ENCODE measurements around the gene KLHDC3.

The KLHDC3 gene

GRCh38 chr6:42973926-42974325 lies 40.1 kb upstream of the KLHDC3 start:
- Histone ChIP-seq H3K27ac (ENCODE audit: low read depth, low read length) (no peak overlapping the region), H3K9ac (ENCODE audit: low read length in 5 of 5) (no peak overlapping the region), H3K9me3 (ENCODE audit: control insufficient read depth in 5 of 5, low read length in 5 of 5) (no peaks in the 10 kb centered on the region), H3K27me3 (ENCODE audit: control insufficient read depth in 5 of 5, insufficient read depth in 4 of 5, low read length in 5 of 5) (no peaks in the 10 kb centered on the region), H3K4me1 (ENCODE audit: control insufficient read depth in 5 of 5, insufficient read depth in 5 of 5, low read length in 5 of 5) (peaks cover 0 to 17% (median 14%) of the 10 kb centered on the region in 5 donors), H3K4me3 (ENCODE audit: low read depth in 1 of 5, low read length in 5 of 5) (no peak overlapping the region), H3K36me3 (ENCODE audit: control insufficient read depth in 5 of 5, insufficient read depth in 5 of 5, low read length in 5 of 5) (peaks cover 0 to 37% (median 13%) of the 10 kb centered on the region in 5 donors)

DNA sequence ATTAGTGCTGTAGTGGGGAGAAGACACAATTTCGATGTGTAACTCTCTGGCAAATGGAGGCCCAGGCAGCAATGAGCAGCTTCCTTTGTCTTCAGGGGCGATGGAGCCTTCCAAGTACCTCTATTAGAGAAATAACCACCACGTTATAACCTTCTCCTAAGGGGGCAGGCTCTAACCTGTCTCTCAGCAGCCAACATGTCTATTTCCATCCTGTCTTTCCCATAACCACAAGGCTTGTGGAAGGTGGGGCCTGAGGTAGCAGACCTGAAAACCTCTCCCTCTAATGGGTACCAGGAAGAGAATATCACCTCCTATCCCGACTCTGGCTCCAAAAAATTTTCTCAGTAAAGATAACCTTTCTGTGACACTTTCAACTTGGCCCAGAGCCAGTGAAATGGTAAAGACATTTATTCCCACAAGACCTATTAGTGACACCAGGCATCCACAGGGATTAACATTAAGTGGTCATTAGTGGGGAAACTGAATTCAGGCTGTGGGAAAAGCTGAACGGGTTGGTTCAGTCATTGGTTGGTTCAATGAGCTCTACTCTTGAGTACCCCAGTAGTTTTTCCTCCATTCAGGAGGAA lies 39.0 kb upstream of the KLHDC3 start:
- H3K9ac ChIP-seq (ENCODE audit: low read length in 5 of 5) = no peak overlapping the region
- no peak overlapping the region for H3K27ac ChIP-seq (ENCODE audit: low read depth, low read length)
- peaks cover 2 to 26% (median 22%) of the 10 kb centered on the region in 5 donors for H3K4me1 ChIP-seq (ENCODE audit: control insufficient read depth in 5 of 5, insufficient read depth in 5 of 5, low read length in 5 of 5)
- H3K4me3 ChIP-seq (ENCODE audit: low read depth in 1 of 5, low read length in 5 of 5) = no peak overlapping the region
- H3K36me3 ChIP-seq (ENCODE audit: control insufficient read depth in 5 of 5, insufficient read depth in 5 of 5, low read length in 5 of 5) = peaks cover 0 to 26% (median 7%) of the 10 kb centered on the region in 5 donors
- no peaks in the 10 kb centered on the region for H3K27me3 ChIP-seq (ENCODE audit: control insufficient read depth in 5 of 5, insufficient read depth in 4 of 5, low read length in 5 of 5)
- H3K9me3 ChIP-seq (ENCODE audit: control insufficient read depth in 5 of 5, low read length in 5 of 5) = no peaks in the 10 kb centered on the region

DNA sequence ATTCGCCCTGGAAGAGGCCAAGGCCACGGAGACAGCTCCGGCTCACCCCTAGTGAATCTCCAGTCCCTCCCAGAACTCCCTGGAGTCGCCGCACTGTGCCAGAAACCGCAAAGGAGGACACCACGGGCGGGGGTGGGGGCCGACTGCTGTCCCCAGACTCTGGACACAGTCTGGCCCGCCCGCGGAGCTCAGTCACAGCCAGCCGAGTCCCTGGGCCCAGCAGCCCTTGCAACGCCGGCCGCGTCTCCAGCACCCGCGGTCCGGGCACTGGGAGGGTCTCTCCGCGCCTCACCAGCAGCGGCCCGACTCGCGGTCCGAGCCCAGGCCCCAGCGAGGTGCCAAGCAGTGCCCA lies 35.6 kb upstream of the KLHDC3 start:
- H3K27ac ChIP-seq (ENCODE audit: low read depth, low read length) = peak overlapping the region; percentile 71
- no peaks in the 10 kb centered on the region for H3K9me3 ChIP-seq (ENCODE audit: control insufficient read depth in 5 of 5, low read length in 5 of 5)
- no peaks in the 10 kb centered on the region for H3K27me3 ChIP-seq (ENCODE audit: control insufficient read depth in 5 of 5, insufficient read depth in 4 of 5, low read length in 5 of 5)
- peak overlapping the region; percentile 70 to 97 (median 83) for H3K4me3 ChIP-seq (ENCODE audit: low read depth in 1 of 5, low read length in 5 of 5)
- peaks cover 2 to 27% (median 22%) of the 10 kb centered on the region in 5 donors for H3K4me1 ChIP-seq (ENCODE audit: control insufficient read depth in 5 of 5, insufficient read depth in 5 of 5, low read length in 5 of 5)
- H3K36me3 ChIP-seq (ENCODE audit: control insufficient read depth in 5 of 5, insufficient read depth in 5 of 5, low read length in 5 of 5) = peaks cover 0 to 11% (median 4%) of the 10 kb centered on the region in 5 donors
- H3K9ac ChIP-seq (ENCODE audit: low read length in 5 of 5) = peak overlapping the region; percentile 48 to 96 (median 88)

DNA sequence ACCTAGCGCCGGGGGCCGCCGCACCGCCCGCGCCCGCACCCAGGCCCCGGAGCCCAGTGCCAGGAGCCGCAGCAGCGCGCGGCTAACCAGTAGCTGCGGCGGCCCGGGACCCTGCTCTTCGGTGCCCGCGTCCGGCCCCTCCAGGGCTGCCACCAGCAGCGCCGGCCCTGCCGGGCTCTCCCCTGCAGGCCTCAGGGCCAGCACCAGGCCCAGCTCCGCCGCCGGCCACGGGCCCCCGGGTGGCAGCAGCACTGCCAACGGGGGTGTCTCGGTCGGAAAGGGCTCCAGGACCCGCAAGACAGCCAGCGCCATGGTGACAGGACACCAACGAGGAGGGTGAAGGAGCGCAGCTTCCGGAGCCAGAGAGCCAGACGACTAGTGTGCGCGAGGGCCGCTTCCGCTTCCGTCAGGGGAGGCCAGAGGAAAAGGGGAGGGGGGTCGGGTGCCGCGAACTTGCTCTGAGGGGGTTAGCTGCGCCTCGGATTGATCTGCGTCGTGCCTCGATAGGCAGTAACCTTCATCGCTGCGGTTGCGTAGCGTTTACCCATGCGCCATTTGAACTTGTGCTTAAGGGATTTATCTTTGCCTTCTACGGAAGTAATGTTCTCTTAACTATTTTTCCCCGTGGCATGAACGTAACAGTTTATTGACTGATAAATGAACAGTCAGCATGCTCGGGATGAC lies 35.1 kb upstream of the KLHDC3 start, which contains the start of gene PEX6:
PEX6 (minus strand) TSS at position 343 of the 684 bp plus-strand sequence; CDS start at position 312, 31 bp downstream.
- no peaks in the 10 kb centered on the region for H3K27me3 ChIP-seq (ENCODE audit: control insufficient read depth in 5 of 5, insufficient read depth in 4 of 5, low read length in 5 of 5)
- peaks cover 7 to 32% (median 27%) of the 10 kb centered on the region in 5 donors for H3K4me1 ChIP-seq (ENCODE audit: control insufficient read depth in 5 of 5, insufficient read depth in 5 of 5, low read length in 5 of 5)
- no peaks in the 10 kb centered on the region for H3K9me3 ChIP-seq (ENCODE audit: control insufficient read depth in 5 of 5, low read length in 5 of 5)
- peak within 1 kb of the TSS; percentile 48 to 96 (median 88) for H3K9ac ChIP-seq (ENCODE audit: low read length in 5 of 5)
- peak within 1 kb of the TSS; percentile 71 for H3K27ac ChIP-seq (ENCODE audit: low read depth, low read length)
- peak within 1 kb of the TSS; percentile 82 to 97 (median 86) for H3K4me3 ChIP-seq (ENCODE audit: low read depth in 1 of 5, low read length in 5 of 5)
- peaks cover 0 to 6% (median 3%) of the 10 kb centered on the region in 5 donors for H3K36me3 ChIP-seq (ENCODE audit: control insufficient read depth in 5 of 5, insufficient read depth in 5 of 5, low read length in 5 of 5)

DNA sequence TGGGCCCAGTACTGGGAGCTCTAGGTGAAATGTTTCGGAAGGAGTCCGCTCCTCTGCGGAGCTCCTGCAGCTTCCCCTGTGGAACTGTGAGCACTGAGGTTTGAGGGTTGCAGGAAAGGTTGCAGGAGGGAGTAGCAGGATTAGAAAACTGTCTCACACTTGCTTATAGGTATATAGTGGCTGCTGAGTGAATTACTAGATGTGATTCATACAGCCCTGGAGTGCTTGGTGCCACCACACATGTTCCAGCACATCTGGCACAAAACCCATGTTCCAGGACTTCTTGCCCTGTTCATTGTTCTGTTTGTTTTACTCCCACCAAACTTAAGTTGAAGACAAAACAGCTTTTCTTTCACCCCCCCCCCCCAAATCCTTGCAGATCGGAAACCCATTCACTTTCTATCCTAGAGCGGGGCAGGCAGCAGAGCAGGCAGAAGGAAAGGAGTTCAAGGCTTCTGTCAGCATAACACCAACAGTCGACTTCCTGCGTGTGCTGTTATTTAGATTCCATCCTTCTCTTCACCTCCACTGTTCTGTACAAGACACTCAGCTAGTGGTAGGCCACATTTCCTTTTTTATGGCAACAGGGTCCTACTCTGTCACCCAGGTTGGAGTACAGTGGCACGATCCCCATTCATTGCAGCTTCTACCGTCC lies 34.4 kb upstream of the KLHDC3 start:
- Histone ChIP-seq H3K36me3 (ENCODE audit: control insufficient read depth in 5 of 5, insufficient read depth in 5 of 5, low read length in 5 of 5) (peaks cover 0 to 4% (median 2%) of the 10 kb centered on the region in 5 donors), H3K9ac (ENCODE audit: low read length in 5 of 5) (peak overlapping the region; percentile 2 to 96 (median 88)), H3K4me1 (ENCODE audit: control insufficient read depth in 5 of 5, insufficient read depth in 5 of 5, low read length in 5 of 5) (peaks cover 8 to 34% (median 27%) of the 10 kb centered on the region in 5 donors), H3K9me3 (ENCODE audit: control insufficient read depth in 5 of 5, low read length in 5 of 5) (no peaks in the 10 kb centered on the region), H3K4me3 (ENCODE audit: low read depth in 1 of 5, low read length in 5 of 5) (peak overlapping the region; percentile 82 to 97 (median 86)), H3K27me3 (ENCODE audit: control insufficient read depth in 5 of 5, insufficient read depth in 4 of 5, low read length in 5 of 5) (no peaks in the 10 kb centered on the region), H3K27ac (ENCODE audit: low read depth, low read length) (peak overlapping the region; percentile 71)

- no peak overlapping the region for H3K27ac ChIP-seq (ENCODE audit: low read depth, low read length)
- H3K36me3 ChIP-seq (ENCODE audit: control insufficient read depth in 5 of 5, insufficient read depth in 5 of 5, low read length in 5 of 5) = no peaks in the 10 kb centered on the region
- H3K9ac ChIP-seq (ENCODE audit: low read length in 5 of 5) = no peak overlapping the region
- no peak overlapping the region for H3K4me3 ChIP-seq (ENCODE audit: low read depth in 1 of 5, low read length in 5 of 5)
- peaks cover 15 to 52% (median 45%) of the 10 kb centered on the region in 5 donors for H3K4me1 ChIP-seq (ENCODE audit: control insufficient read depth in 5 of 5, insufficient read depth in 5 of 5, low read length in 5 of 5)
- H3K27me3 ChIP-seq (ENCODE audit: control insufficient read depth in 5 of 5, insufficient read depth in 4 of 5, low read length in 5 of 5) = no peaks in the 10 kb centered on the region
- no peaks in the 10 kb centered on the region for H3K9me3 ChIP-seq (ENCODE audit: control insufficient read depth in 5 of 5, low read length in 5 of 5)
Measured at GRCh38 chr6:42981836-42982235, 32.2 kb upstream of the KLHDC3 start.

- Histone ChIP-seq H3K4me3 (ENCODE audit: low read depth in 1 of 5, low read length in 5 of 5) (peak within 1 kb of the TSS; percentile 72 to 86 (median 85)), H3K9me3 (ENCODE audit: control insufficient read depth in 5 of 5, low read length in 5 of 5) (no peaks in the 10 kb centered on the region), H3K27me3 (ENCODE audit: control insufficient read depth in 5 of 5, insufficient read depth in 4 of 5, low read length in 5 of 5) (no peaks in the 10 kb centered on the region), H3K36me3 (ENCODE audit: control insufficient read depth in 5 of 5, insufficient read depth in 5 of 5, low read length in 5 of 5) (peaks cover 0 to 10% (median 3%) of the 10 kb centered on the region in 5 donors), H3K4me1 (ENCODE audit: control insufficient read depth in 5 of 5, insufficient read depth in 5 of 5, low read length in 5 of 5) (peaks cover 17 to 59% (median 54%) of the 10 kb centered on the region in 5 donors), H3K27ac (ENCODE audit: low read depth, low read length) (peak within 1 kb of the TSS; percentile 88), H3K9ac (ENCODE audit: low read length in 5 of 5) (peak within 1 kb of the TSS in 4 of 5 donors; percentile 77 to 86 (median 84))
Measured at GRCh38 chr6:42984001-42984923, 29.8 kb upstream of the KLHDC3 start, which contains the start of gene PPP2R5D. PPP2R5D (plus strand) TSS chr6:42984570; CDS start chr6:42984678, 108 bp downstream.

DNA sequence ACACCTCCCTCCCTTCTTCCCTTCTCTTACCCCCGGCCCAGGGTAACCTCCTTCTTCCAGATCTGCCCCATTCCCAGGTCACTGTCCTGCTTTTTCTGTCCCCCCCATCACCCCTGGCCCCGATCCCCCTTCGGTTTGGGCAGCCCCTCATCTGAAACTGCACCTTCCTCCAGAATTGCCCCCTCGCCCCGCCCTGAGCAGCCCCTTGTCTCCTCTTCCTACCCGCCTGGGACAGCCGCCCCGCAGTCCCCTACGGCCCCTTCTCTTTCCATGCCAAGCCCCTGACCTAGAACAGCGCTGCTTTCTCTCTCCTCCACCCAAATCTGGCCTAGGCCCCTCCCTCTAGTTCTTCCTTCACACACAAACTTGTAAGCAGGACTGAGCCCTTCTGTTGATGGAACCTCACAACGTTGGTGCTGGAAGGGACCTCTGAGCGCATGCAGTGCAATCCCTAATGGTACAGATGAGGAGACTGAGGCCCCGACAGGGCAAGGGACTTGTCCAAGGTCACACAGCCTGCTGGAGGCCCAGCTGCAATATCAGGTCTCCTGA lies 29.0 kb upstream of the KLHDC3 start:
- H3K36me3 ChIP-seq (ENCODE audit: control insufficient read depth in 5 of 5, insufficient read depth in 5 of 5, low read length in 5 of 5) = peaks cover 0 to 17% (median 10%) of the 10 kb centered on the region in 5 donors
- H3K27me3 ChIP-seq (ENCODE audit: control insufficient read depth in 5 of 5, insufficient read depth in 4 of 5, low read length in 5 of 5) = no peaks in the 10 kb centered on the region
- peak overlapping the region; percentile 67 to 86 (median 77) for H3K4me3 ChIP-seq (ENCODE audit: low read depth in 1 of 5, low read length in 5 of 5)
- H3K9ac ChIP-seq (ENCODE audit: low read length in 5 of 5) = peak overlapping the region in 4 of 5 donors; percentile 77 to 85 (median 80)
- peak overlapping the region; percentile 88 for H3K27ac ChIP-seq (ENCODE audit: low read depth, low read length)
- H3K4me1 ChIP-seq (ENCODE audit: control insufficient read depth in 5 of 5, insufficient read depth in 5 of 5, low read length in 5 of 5) = peaks cover 15 to 58% (median 46%) of the 10 kb centered on the region in 5 donors
- no peaks in the 10 kb centered on the region for H3K9me3 ChIP-seq (ENCODE audit: control insufficient read depth in 5 of 5, low read length in 5 of 5)
